Ascending aorta (tissue), 2 donors: ENCODE data around the gene MS4A4E. TPM values are rescaled to one million over a fixed set of nuclear protein-coding genes. Genes with fewer than 3 reads are reported as not detected.

Source experiments
- DNase-seq, 2 donors: peaks; one replicate each; pipeline ENCODE4 v3.0.0-alpha.2; 2019; ENCODE audit warnings: low spot score in 2 of 2
- H3K27ac ChIP-seq, 2 donors: fragments of 200-600 bp; sonication (generic); one replicate each; pipeline ENCODE4 v1.5.1; 2016 to 2017; ENCODE audit warnings: mild to moderate bottlenecking in 1 of 2
- H3K27me3 ChIP-seq: fragments of 200-600 bp; sonication (generic); one replicate; pipeline ENCODE4 v1.5.1; 2017
- H3K36me3 ChIP-seq, 2 donors: fragments of 200-600 bp; sonication (generic); one replicate each; pipeline ENCODE4 v1.5.1; 2016
- H3K4me1 ChIP-seq, 2 donors: fragments of 200-600 bp; sonication (generic); one replicate each; pipeline ENCODE4 v1.5.1; 2016 to 2017; ENCODE audit warnings: mild to moderate bottlenecking in 1 of 2
- H3K4me3 ChIP-seq, 2 donors: fragments of 200-600 bp; sonication (generic); one replicate each; pipeline ENCODE4 v1.5.1; 2016 to 2017; ENCODE audit warnings: mild to moderate bottlenecking in 1 of 2
- H3K9me3 ChIP-seq, 2 donors: fragments of 200-600 bp; sonication (generic); one replicate each; pipeline ENCODE4 v1.5.1; 2016
- intact Hi-C: fragments of 100-400 bp; cut with DNase I; formaldehyde crosslinking; loops from one replicate; pipeline ENCODE4 v1.15.1; 2023
- total RNA-seq: library from RNA; depleted of rRNA; stranded (reverse); fragments of >200 nt; gene quantifications from one replicate; pipeline ENCODE4 v1.1.0, GENCODE V29; 2016
- TF ChIP-seq, protein P1 (sequence below), 3 experiments: fragments of 200-600 bp in 2 of 3; fragments of 450-650 bp in 1 of 3; sonication (generic) in 2 of 3; IDR thresholded peaks; one replicate each; pipeline ENCODE4 v1.5.1; 2016 to 2019; ENCODE audit warnings: antibody characterized with exemption in 3 of 3, mild to moderate bottlenecking in 1 of 3, moderate library complexity in 1 of 3

Gene MS4A4E
- total RNA-seq, 1 donor from 2014 or later = 0.75 TPM

DNA sequence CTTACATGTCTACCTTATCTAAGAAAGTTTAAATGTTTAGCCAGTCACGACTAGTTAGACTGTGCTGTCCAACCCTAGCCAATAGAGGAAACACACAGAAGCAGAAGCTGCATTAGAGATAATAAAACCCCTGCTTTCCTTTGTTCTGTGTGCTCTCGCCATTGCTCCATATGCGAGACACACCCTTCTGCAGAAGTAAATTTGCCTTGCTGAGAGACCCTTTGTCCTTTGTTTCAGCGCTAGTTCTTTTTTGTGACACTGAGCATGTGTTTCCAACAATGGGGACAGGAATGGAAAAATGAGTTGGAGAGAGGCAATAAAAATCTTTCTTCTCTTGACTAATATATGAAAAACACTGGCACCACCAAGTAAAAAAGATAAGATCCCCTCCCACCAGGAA lies 18.1 kb upstream of the MS4A4E start:
- no peak for DNase-seq
- Histone ChIP-seq H3K27me3 (no peaks in the 10 kb centered on the region), H3K4me1 (no peaks in the 10 kb centered on the region), H3K27ac (no peak overlapping the region), H3K36me3 (no peaks in the 10 kb centered on the region), H3K9me3 (no peaks in the 10 kb centered on the region), H3K4me3 (no peak overlapping the region)
- intact Hi-C loops = no loop called here
- TF ChIP-seq, protein P1, sequence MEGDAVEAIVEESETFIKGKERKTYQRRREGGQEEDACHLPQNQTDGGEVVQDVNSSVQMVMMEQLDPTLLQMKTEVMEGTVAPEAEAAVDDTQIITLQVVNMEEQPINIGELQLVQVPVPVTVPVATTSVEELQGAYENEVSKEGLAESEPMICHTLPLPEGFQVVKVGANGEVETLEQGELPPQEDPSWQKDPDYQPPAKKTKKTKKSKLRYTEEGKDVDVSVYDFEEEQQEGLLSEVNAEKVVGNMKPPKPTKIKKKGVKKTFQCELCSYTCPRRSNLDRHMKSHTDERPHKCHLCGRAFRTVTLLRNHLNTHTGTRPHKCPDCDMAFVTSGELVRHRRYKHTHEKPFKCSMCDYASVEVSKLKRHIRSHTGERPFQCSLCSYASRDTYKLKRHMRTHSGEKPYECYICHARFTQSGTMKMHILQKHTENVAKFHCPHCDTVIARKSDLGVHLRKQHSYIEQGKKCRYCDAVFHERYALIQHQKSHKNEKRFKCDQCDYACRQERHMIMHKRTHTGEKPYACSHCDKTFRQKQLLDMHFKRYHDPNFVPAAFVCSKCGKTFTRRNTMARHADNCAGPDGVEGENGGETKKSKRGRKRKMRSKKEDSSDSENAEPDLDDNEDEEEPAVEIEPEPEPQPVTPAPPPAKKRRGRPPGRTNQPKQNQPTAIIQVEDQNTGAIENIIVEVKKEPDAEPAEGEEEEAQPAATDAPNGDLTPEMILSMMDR (IDR thresholded peaks at IDR 0.05) = no peak

DNA sequence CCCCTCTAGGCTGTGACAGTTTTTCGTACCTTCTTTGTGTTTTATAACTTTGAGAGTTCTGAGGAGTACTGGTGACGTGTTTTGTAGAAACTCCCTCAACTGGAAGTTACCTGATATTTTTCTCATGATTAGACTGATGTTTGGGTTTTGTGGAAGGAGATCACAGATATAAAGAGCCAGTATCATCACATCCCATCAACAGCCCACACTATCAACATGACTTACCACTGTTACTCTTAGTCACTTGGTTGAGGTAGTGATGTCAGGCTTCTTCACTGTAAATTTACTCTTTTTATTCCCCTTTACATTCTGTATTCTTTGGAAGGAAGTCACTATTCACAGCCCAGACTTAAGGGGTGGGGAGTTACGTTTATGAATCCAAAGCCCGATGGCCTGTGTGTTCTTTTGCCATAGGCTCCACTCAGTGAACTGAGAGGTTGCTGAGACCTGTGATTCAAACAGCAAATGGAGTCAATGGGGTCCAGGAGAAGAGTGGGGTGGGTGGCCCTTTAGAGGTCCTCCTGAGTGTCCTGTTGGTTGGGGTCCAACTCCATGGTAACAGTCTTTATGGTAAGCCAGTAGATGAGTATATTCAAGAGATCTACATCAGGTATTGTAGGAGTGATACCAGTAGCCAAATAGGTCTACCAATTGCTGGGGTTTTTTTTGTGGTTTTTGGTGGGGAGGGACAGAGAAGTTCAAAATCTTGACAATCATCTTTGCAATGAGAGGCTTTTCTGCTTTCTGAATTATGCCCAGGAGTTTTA lies 15.2 kb upstream of the MS4A4E start:
- Histone ChIP-seq H3K4me1 (no peaks in the 10 kb centered on the region), H3K27ac (no peak overlapping the region), H3K9me3 (no peaks in the 10 kb centered on the region), H3K4me3 (no peak overlapping the region), H3K36me3 (no peaks in the 10 kb centered on the region), H3K27me3 (no peaks in the 10 kb centered on the region)
- DNase-seq = no peak
- intact Hi-C loops = loop anchor here (10.0 kb wide), 1 partner anchor 433 kb away; no protein-coding TSS in a partner anchor
- TF ChIP-seq, protein P1 (IDR thresholded peaks at IDR 0.05) = no peak

DNA sequence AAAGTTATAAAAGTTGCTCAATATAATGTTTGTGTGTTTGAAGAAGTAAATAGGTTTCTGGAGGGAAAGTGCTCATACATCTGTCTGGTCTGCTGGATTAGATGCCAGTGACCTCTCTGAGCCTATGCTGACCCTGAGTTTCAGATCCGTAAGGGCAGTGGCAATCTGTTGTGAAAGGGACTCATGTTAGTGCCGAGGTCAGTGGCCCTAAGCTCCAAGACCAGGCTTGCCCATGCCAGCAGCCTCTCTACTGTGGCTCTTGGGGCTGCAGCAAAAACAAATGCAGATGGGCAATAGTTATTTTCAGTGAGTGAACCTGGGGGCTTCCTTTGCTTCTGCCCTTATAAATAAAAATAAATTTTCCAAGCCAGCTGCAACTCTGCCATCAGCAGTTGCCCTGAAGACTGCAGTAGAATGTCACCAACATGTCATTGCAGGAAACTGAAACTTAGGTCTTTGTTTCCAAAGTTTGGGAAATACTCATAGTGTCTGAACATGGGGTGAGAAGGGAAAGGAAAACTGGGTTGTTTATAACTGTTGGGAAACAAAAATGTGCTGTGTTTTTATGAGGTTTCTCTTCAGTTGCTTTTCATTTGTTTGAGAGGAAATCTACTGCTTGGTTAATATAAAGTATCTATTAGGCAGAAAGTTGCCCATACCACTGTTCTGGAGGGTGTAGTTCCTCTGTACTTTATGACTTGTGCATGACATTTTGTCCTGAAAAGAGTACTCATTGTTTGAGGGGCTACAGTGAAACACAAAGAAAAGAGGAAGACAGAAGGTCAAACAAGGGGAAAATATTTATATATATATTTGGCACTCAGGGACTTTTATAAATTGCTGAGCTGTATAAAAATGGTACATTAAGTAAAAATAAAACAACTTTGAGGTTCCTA lies 9.5 kb upstream of the MS4A4E start:
- Histone ChIP-seq H3K4me3 (no peak overlapping the region), H3K36me3 (no peaks in the 10 kb centered on the region), H3K9me3 (no peaks in the 10 kb centered on the region), H3K27ac (no peak overlapping the region), H3K27me3 (no peaks in the 10 kb centered on the region), H3K4me1 (no peaks in the 10 kb centered on the region)
- no peak for DNase-seq
- TF ChIP-seq, protein P1 (IDR thresholded peaks at IDR 0.05) = no peak
- intact Hi-C loops = loop anchor here (10.0 kb wide), 1 partner anchor 428 kb away; no protein-coding TSS in a partner anchor

DNA sequence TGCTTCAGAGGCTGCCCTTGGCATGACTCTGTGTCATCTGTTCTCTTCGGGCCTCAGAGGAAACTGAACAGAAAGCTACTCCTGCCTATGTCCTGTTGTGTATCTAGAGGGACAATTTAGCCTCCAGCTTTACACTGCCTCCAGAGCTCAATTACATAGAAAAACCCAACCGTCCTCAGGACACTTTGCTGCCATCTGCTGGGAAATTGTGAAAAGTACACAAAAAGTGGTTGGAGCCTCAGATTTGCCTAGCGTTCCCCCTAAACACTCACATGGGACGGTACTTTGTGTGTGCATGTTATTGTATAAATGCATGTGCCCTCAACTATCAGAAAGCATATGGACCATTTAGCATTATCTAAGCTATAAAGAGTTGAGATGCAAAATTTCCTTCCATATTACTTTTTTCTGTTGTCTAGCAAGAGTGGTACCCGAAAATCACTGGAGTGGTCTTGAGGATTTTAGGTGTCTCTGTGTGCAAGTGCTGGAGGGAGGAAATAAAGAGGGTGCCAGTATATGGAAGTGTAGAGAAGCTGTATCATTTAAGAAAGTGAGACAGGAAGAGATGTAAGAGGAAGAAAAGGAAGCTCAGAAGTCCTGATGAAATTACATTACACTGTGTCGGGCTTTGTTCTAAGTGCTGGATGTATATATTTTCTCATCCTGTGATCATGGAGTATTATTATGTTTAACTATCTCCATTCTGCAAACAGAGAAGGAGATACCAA lies 8.7 kb upstream of the MS4A4E start:
- Histone ChIP-seq H3K36me3 (no peaks in the 10 kb centered on the region), H3K4me3 (no peak overlapping the region), H3K9me3 (no peaks in the 10 kb centered on the region), H3K27ac (no peak overlapping the region), H3K4me1 (no peaks in the 10 kb centered on the region), H3K27me3 (no peaks in the 10 kb centered on the region)
- TF ChIP-seq, protein P1 (IDR thresholded peaks at IDR 0.05) = peak in 2 of 3 experiments; percentile 16 to 41
- intact Hi-C loops = loop anchor here (10.0 kb wide), 1 partner anchor 427 kb away; no protein-coding TSS in a partner anchor
- DNase-seq = no peak

DNA sequence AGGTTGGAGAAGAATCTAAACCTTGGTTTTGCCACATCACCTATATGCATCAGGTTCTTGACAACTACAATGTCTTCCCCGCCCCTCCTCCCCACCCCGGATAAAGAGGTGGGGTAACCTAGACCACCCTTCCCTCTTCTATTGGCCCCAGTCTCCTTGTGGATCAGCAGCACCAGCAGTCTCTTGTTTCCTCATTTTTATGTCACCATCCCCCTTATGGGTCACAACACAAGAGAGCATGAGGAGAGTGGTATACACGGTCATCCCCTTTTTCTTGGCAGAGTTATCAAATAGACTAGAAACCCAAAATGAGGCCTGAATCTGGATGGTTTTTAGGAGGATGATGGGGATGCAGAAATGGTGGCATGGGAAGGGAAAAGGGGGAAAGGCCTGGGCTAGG lies 1.2 kb downstream of the MS4A4E start:
- H3K27me3 ChIP-seq = no peaks in the 10 kb centered on the region
- no peak for DNase-seq
- H3K9me3 ChIP-seq = no peaks in the 10 kb centered on the region
- no peak overlapping the region for H3K4me3 ChIP-seq
- intact Hi-C loops = no loop called here
- no peaks in the 10 kb centered on the region for H3K36me3 ChIP-seq
- no peaks in the 10 kb centered on the region for H3K4me1 ChIP-seq
- H3K27ac ChIP-seq = no peak overlapping the region
- TF ChIP-seq, protein P1 (IDR thresholded peaks at IDR 0.05) = no peak
